ENCODE results near the gene ADGRG6. TPM values are rescaled to one million over a fixed set of nuclear protein-coding genes. Genes with fewer than 3 reads are reported as not detected.

Gene ADGRG6
- total RNA-seq, 1 experiment from 2014 or later = 2.5 TPM

GRCh38 chr6:142446576-142446975 lies 144.8 kb downstream of the ADGRG6 start:
- WGBS (ENCODE audit: extremely low coverage, insufficient read length, low lambda C conversion rate) = no CpG with 5 or more reads among the region's 4 CpGs

More at GRCh38 chr6:142446576-142446975, 144.8 kb downstream of the ADGRG6 start:
- Histone ChIP-seq H3K79me2 (ENCODE audit: insufficient read depth, low read length) (no peaks in the 10 kb centered on the region), H3K9ac (ENCODE audit: extremely low read depth, insufficient read length, low read length) (no peak overlapping the region), H4K5ac (ENCODE audit: insufficient read length, low read depth, low read length) (no peak overlapping the region), H2BK5ac (ENCODE audit: insufficient read length, low read length) (no peak overlapping the region), H2BK15ac (ENCODE audit: low read depth, low read length) (no peak overlapping the region), H2AK5ac (ENCODE audit: insufficient read length, low read length) (no peak overlapping the region), H3K4ac (ENCODE audit: low read depth, low read length) (no peak overlapping the region), H3K18ac (ENCODE audit: insufficient read length, low read depth, low read length) (no peak overlapping the region), H2BK12ac (ENCODE audit: insufficient read length, low read depth, low read length) (no peak overlapping the region), H3K4me1 (ENCODE audit: insufficient read depth, low read length) (peaks cover 4% of the 10 kb centered on the region), H3K23ac (ENCODE audit: insufficient read length, low read depth, low read length) (no peak overlapping the region), H2BK20ac (ENCODE audit: low read depth, low read length, poor library complexity, severe bottlenecking) (no peak overlapping the region), H3K23me2 (ENCODE audit: insufficient read length, low read depth, low read length, poor library complexity, severe bottlenecking) (no peaks in the 10 kb centered on the region), H4K91ac (ENCODE audit: insufficient read length, low read depth, low read length) (no peak overlapping the region), H3K14ac (ENCODE audit: insufficient read depth, low read length) (no peak overlapping the region), H4K20me1 (ENCODE audit: control insufficient read depth, insufficient read depth, insufficient read length) (no peaks in the 10 kb centered on the region), H2BK120ac (ENCODE audit: low read depth, low read length, poor library complexity, severe bottlenecking) (no peak overlapping the region), H3K79me1 (ENCODE audit: insufficient read depth, low read depth, low read length, poor library complexity, severe bottlenecking) (no peaks in the 10 kb centered on the region), H3K56ac (ENCODE audit: insufficient read length, low read depth, low read length) (no peak overlapping the region), H2AFZ (ENCODE audit: low read length) (no peak overlapping the region), H3K9me3 (ENCODE audit: control insufficient read depth, low read depth, low read length) (no peaks in the 10 kb centered on the region), H4K8ac (replicated peaks; ENCODE audit: insufficient read length, low read depth, low read length) (no peak overlapping the region), H3T11ph (ENCODE audit: low read length) (no peak overlapping the region), H3K27me3 (ENCODE audit: insufficient read depth, low read length) (no peaks in the 10 kb centered on the region), H3K27ac (ENCODE audit: insufficient read length, low read depth, low read length) (no peak overlapping the region), H3K4me2 (ENCODE audit: insufficient read depth, insufficient read length, low read length) (no peak overlapping the region)
- H3K36me3 Mint-ChIP-seq (ENCODE audit: insufficient read depth in 1 of 3, low read depth in 3 of 3) = peaks cover 0 to 2% (median 0%) of the 10 kb centered on the region in 3 experiments; a peak in 2 of 7 replicates
- TF ChIP-seq CTCF (conservative IDR thresholded peaks at IDR 0.05) = no peak
- peaks cover 0 to 4% of the 10 kb centered on the region in 2 experiments; a peak in 1 of 5 replicates for H3K9me3 Mint-ChIP-seq
- DNase-seq = no peak
- H3K4me1 Mint-ChIP-seq = peaks cover 21 to 27% of the 10 kb centered on the region in 2 experiments
- no peak overlapping the region for H3K4me3 Mint-ChIP-seq
- H3K27me3 Mint-ChIP-seq (ENCODE audit: low read depth) = no peaks in the 10 kb centered on the region
- H3K27ac Mint-ChIP-seq = no peak overlapping the region
